OCI-LY7 (cell line): ENCODE measurements around the gene HIF1AN.

Experiments
- CTCF ChIP-seq: fragments of 200-600 bp; sonication (generic); conservative IDR thresholded peaks from 2 replicates; pipeline ENCODE4 v1.5.1; 2014; ENCODE audit warnings: mild to moderate bottlenecking, antibody characterized with exemption, low read length, moderate library complexity, mixed read lengths
- EZH2phosphoT487 ChIP-seq: fragments of 200-600 bp; sonication (generic); IDR thresholded peaks from 2 replicates; pipeline ENCODE4 v1.6.1; 2018; ENCODE audit warnings: low read depth, borderline replicate concordance, mild to moderate bottlenecking, mixed run types, antibody characterized with exemption, low read length, moderate library complexity, mixed read lengths

GRCh38 chr10:100579261-100580090 lies 43.7 kb downstream of the HIF1AN start:
- TF ChIP-seq CTCF, result no peak
- no peak for TF ChIP-seq EZH2phosphoT487
